ENCODE measurements around the gene TOX3. TPM values are rescaled to one million over a fixed set of nuclear protein-coding genes. Genes with fewer than 3 reads are reported as not detected.

The TOX3 gene
- total and polyA plus RNA-seq, 2 experiments from 2014 or later, result not detected

DNA sequence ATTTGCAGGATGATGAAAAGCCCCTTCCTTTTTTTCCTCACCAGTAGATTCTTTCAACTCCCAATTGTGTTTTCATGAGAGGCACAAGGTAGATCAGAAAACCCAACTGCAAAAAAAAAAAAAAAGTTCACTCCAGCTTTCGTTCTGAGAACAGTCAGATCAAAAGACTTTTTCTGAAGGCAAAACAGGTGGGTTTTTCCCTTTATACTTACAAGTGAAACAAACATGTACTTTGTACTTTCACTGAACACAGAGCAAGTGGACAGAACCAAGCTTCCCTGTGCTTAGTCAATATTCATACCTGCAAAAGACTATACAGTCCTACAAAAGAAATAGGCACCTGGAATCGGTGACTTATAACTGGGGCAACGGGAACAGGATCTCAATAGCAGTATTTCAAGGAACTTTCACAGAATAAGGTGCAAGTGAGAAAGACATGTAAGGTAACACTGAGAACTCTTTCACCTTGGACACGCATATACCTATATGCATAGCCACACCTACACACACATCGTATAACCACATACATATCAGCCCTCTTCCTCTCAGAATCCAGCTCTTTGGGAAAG, 54.1 kb downstream of the TOX3 start:
- no peaks in the 10 kb centered on the region for H3K4me1 ChIP-seq (ENCODE audit: insufficient read depth)
- no peak overlapping the region for H2AFZ ChIP-seq
- no peak for TF ChIP-seq EZH2 (IDR thresholded peaks at IDR 0.05; ENCODE audit: insufficient read depth, poor library complexity, severe bottlenecking)
- TF ChIP-seq EZH2phosphoT487 (IDR thresholded peaks at IDR 0.05; ENCODE audit: insufficient read depth, low read depth), result no peak
- DNase-seq, result no peak
- no peak overlapping the region for H3K4me3 ChIP-seq
- H3K9ac ChIP-seq, result no peak overlapping the region
- no peaks in the 10 kb centered on the region for H3K9me3 ChIP-seq (ENCODE audit: low read depth)
- no peaks in the 10 kb centered on the region for H3K27me3 ChIP-seq (replicated peaks; ENCODE audit: insufficient read depth)
- in situ Hi-C loops (cut with MboI), result no loop called here
- H4K20me1 ChIP-seq (ENCODE audit: insufficient read depth), result no peaks in the 10 kb centered on the region
- H3F3A ChIP-seq (ENCODE audit: insufficient read depth), result no peaks in the 10 kb centered on the region
- H3K9me2 ChIP-seq (ENCODE audit: insufficient read depth), result no peaks in the 10 kb centered on the region
- H3K36me3 ChIP-seq (ENCODE audit: low read depth), result no peaks in the 10 kb centered on the region
- H3K27ac ChIP-seq, result no peak overlapping the region
- WGBS, 2 experiments (ENCODE audit: low coverage in 1 of 2, low lambda C conversion rate in 2 of 2, missing lambda C conversion rate in 2 of 2), result 22 to 24% methylated on average over 5 of the region's 5 CpGs
- H3K4me2 ChIP-seq (ENCODE audit: unreplicated experiment), result no peak overlapping the region
- H3K79me2 ChIP-seq (ENCODE audit: insufficient read depth), result no peaks in the 10 kb centered on the region

DNA sequence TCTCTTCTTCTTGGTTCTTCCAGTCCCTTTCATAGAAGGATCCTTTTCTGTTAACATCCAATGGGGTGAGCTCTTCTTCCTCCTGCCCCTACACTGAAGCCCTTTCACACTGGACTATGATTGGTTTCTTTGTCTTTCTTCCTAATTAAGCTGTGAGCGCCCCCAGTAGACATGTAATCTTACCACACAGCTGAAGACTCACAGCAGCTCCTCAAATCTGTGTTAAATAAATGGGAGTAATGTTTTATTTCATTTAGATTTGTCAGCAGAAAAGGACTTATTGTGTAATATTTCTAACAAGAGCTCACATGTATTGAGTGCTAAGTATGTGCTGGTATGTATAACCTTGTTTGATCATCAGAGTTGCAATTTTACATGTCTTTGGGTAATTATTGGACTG, 55.7 kb downstream of the TOX3 start:
- no peaks in the 10 kb centered on the region for H3K4me1 ChIP-seq (ENCODE audit: insufficient read depth)
- 9 to 17% methylated on average over 1 of the region's 1 CpG for WGBS, 2 experiments (ENCODE audit: low coverage in 1 of 2, low lambda C conversion rate in 2 of 2, missing lambda C conversion rate in 2 of 2)
- TF ChIP-seq EZH2 (IDR thresholded peaks at IDR 0.05; ENCODE audit: insufficient read depth, poor library complexity, severe bottlenecking), result no peak

DNA sequence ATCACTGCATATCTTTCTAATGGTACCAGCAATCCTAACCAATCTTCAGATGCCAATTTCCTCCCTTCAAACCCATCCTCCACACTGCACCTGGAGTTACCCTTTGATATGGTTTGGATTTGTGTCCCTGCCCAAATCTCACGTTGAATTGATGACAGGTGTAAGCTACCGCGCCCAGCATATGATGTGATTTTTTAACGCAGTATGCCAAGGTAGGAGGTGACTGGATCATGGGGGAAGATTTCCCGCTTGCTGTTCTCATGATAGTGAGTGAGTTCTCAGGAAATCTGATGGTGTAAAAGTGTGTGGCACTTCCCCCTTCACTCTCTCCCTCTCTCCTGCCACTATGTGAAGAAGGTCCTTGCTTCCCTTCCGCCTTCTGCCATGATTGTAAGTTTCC, 57.0 kb downstream of the TOX3 start:
- Histone ChIP-seq H3K79me2 (ENCODE audit: insufficient read depth) (no peaks in the 10 kb centered on the region), H3K9me2 (ENCODE audit: insufficient read depth) (no peaks in the 10 kb centered on the region), H3K4me1 (ENCODE audit: insufficient read depth) (no peaks in the 10 kb centered on the region), H3K9ac (no peak overlapping the region), H3K4me3 (no peak overlapping the region), H3K27ac (no peak overlapping the region), H3K4me2 (ENCODE audit: unreplicated experiment) (no peak overlapping the region), H2AFZ (no peak overlapping the region), H3K36me3 (ENCODE audit: low read depth) (no peaks in the 10 kb centered on the region), H3K27me3 (replicated peaks; ENCODE audit: insufficient read depth) (no peaks in the 10 kb centered on the region), H3K9me3 (ENCODE audit: low read depth) (no peaks in the 10 kb centered on the region), H4K20me1 (ENCODE audit: insufficient read depth) (no peaks in the 10 kb centered on the region), H3F3A (ENCODE audit: insufficient read depth) (no peaks in the 10 kb centered on the region)
- in situ Hi-C loops (cut with MboI), result no loop called here
- WGBS, 2 experiments (ENCODE audit: low coverage in 1 of 2, low lambda C conversion rate in 2 of 2, missing lambda C conversion rate in 2 of 2), result 47 to 51% methylated on average over 6 of the region's 6 CpGs
- no peak for DNase-seq
- TF ChIP-seq EZH2 (IDR thresholded peaks at IDR 0.05; ENCODE audit: insufficient read depth, poor library complexity, severe bottlenecking) (no peak), EZH2phosphoT487 (IDR thresholded peaks at IDR 0.05; ENCODE audit: insufficient read depth, low read depth) (no peak)

More for the DNA sequence above, 55.7 kb downstream of the TOX3 start:
- Histone ChIP-seq H3F3A (ENCODE audit: insufficient read depth) (no peaks in the 10 kb centered on the region), H3K9ac (no peak overlapping the region), H2AFZ (no peak overlapping the region), H3K9me2 (ENCODE audit: insufficient read depth) (no peaks in the 10 kb centered on the region), H3K27me3 (replicated peaks; ENCODE audit: insufficient read depth) (no peaks in the 10 kb centered on the region), H3K9me3 (ENCODE audit: low read depth) (no peaks in the 10 kb centered on the region), H3K27ac (no peak overlapping the region), H3K36me3 (ENCODE audit: low read depth) (no peaks in the 10 kb centered on the region), H3K79me2 (ENCODE audit: insufficient read depth) (no peaks in the 10 kb centered on the region), H3K4me3 (no peak overlapping the region), H4K20me1 (ENCODE audit: insufficient read depth) (no peaks in the 10 kb centered on the region), H3K4me2 (ENCODE audit: unreplicated experiment) (no peak overlapping the region)
- DNase-seq, result no peak
- in situ Hi-C loops (cut with MboI), result no loop called here

DNA sequence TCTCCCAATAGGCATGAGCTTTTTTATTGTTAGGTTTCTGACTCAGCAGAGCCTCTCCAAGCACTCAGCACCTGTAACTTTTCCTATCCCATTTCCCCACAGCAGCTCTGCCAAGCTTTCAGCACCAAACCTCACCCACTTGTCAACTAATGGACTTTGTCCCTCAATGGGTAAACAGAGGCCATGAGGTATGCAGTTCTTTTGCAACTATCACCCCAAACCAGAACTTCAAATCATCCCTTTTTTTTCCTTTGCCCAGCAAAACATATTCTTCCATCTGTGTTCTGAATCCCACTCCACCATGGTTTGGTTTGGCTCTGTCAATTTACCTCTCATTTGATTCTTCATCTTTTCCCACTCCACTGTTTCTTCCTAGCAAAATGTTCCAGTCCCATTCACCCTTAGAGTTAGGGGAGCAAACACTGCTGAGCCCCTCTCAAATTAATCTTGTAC, 58.1 kb downstream of the TOX3 start:
- Histone ChIP-seq H3K9me2 (ENCODE audit: insufficient read depth) (no peaks in the 10 kb centered on the region), H3K4me3 (no peak overlapping the region), H3K27ac (no peak overlapping the region), H2AFZ (no peak overlapping the region), H3K27me3 (replicated peaks; ENCODE audit: insufficient read depth) (no peaks in the 10 kb centered on the region), H3K36me3 (ENCODE audit: low read depth) (no peaks in the 10 kb centered on the region), H3K9me3 (ENCODE audit: low read depth) (no peaks in the 10 kb centered on the region), H3F3A (ENCODE audit: insufficient read depth) (no peaks in the 10 kb centered on the region), H3K79me2 (ENCODE audit: insufficient read depth) (no peaks in the 10 kb centered on the region), H3K4me1 (ENCODE audit: insufficient read depth) (no peaks in the 10 kb centered on the region), H4K20me1 (ENCODE audit: insufficient read depth) (no peaks in the 10 kb centered on the region), H3K4me2 (ENCODE audit: unreplicated experiment) (no peak overlapping the region), H3K9ac (no peak overlapping the region)
- no peak for TF ChIP-seq EZH2 (IDR thresholded peaks at IDR 0.05; ENCODE audit: insufficient read depth, poor library complexity, severe bottlenecking)
- TF ChIP-seq EZH2phosphoT487 (IDR thresholded peaks at IDR 0.05; ENCODE audit: insufficient read depth, low read depth), result no peak
- in situ Hi-C loops (cut with MboI), result no loop called here
- DNase-seq, result no peak
